GM23338 (cell line): Measurements from ENCODE around the gene TIMM21. TPM values are rescaled to one million over a fixed set of nuclear protein-coding genes. Genes with fewer than 3 reads are reported as not detected.

ENCODE experiments used
- ATAC-seq: fragments of 200-7000 bp; cut with Tn5 transposase; 3 replicates; pipeline ENCODE4 v1.9.1; 2020
- DNase-seq: peaks from one replicate; pipeline ENCODE4 v3.0.0-alpha.2; 2015; ENCODE audit warnings: low spot score
- H2AFZ ChIP-seq: fragments of 200-600 bp; sonication (generic); 2 replicates; pipeline ENCODE4 v1.8.0; 2016; ENCODE audit warnings: antibody characterized with exemption, mild to moderate bottlenecking, moderate library complexity
- H3F3A ChIP-seq: fragments of 200-600 bp; sonication (generic); replicated peaks from 2 replicates; pipeline ENCODE4 v1.8.0; 2017; ENCODE audit warnings: antibody characterized with exemption, mixed run types, low read depth
- H3K27ac ChIP-seq: fragments of 200-600 bp; sonication (generic); 2 replicates; pipeline ENCODE4 v1.6.1; 2016; ENCODE audit warnings: low read depth
- H3K27me3 ChIP-seq: fragments of 200-600 bp; sonication (generic); 2 replicates; pipeline ENCODE4 v1.8.0; 2016; ENCODE audit warnings: mild to moderate bottlenecking, mixed run types, moderate library complexity; ENCODE audit not compliant: insufficient read depth
- H3K36me3 ChIP-seq: fragments of 200-600 bp; sonication (generic); 2 replicates; pipeline ENCODE4 v1.8.0; 2016; ENCODE audit warnings: mild to moderate bottlenecking; ENCODE audit not compliant: insufficient read depth
- H3K4me1 ChIP-seq: fragments of 200-600 bp; sonication (generic); 2 replicates; pipeline ENCODE4 v1.8.0; 2016; ENCODE audit warnings: mild to moderate bottlenecking, moderate library complexity; ENCODE audit not compliant: insufficient read depth
- H3K4me2 ChIP-seq: fragments of 200-600 bp; sonication (generic); 2 replicates; pipeline ENCODE4 v1.7.1; 2017; ENCODE audit warnings: mixed run types
- H3K4me3 ChIP-seq: fragments of 200-600 bp; sonication (generic); 2 replicates; pipeline ENCODE4 v1.6.1; 2016; ENCODE audit warnings: mixed run types
- H3K79me2 ChIP-seq: fragments of 200-600 bp; sonication (generic); replicated peaks from 2 replicates; pipeline ENCODE4 v1.8.0; 2017; ENCODE audit warnings: mild to moderate bottlenecking; ENCODE audit not compliant: insufficient read depth
- H3K9me2 ChIP-seq: fragments of 200-600 bp; sonication (generic); 2 replicates; pipeline ENCODE4 v1.8.0; 2017; ENCODE audit not compliant: insufficient read depth
- H4K20me1 ChIP-seq: fragments of 200-600 bp; sonication (generic); replicated peaks from 2 replicates; pipeline ENCODE4 v1.8.0; 2017; ENCODE audit warnings: mild to moderate bottlenecking; ENCODE audit not compliant: insufficient read depth
- H3K27ac Mint-ChIP-seq: 2 replicates; pipeline ENCODE4 v1.8.0; 2020; ENCODE audit warnings: inconsistent platforms, mild to moderate bottlenecking, moderate library complexity, mixed read lengths
- H3K27me3 Mint-ChIP-seq: 3 replicates; pipeline ENCODE4 v1.8.0; 2022; ENCODE audit warnings: low read depth, mild to moderate bottlenecking, moderate library complexity, mixed read lengths, inconsistent platforms; ENCODE audit not compliant: insufficient read depth, poor library complexity
- H3K36me3 Mint-ChIP-seq: 3 replicates; pipeline ENCODE4 v1.8.0; 2021; ENCODE audit warnings: low read depth, mild to moderate bottlenecking, inconsistent platforms, moderate library complexity, mixed read lengths
- H3K4me1 Mint-ChIP-seq: 3 replicates; pipeline ENCODE4 v1.8.0; 2020; ENCODE audit warnings: mild to moderate bottlenecking, inconsistent platforms, mixed read lengths
- H3K4me3 Mint-ChIP-seq: 3 replicates; pipeline ENCODE4 v1.8.0; 2021; ENCODE audit warnings: moderate library complexity, mild to moderate bottlenecking, inconsistent platforms, mixed read lengths
- H3K9me3 Mint-ChIP-seq: 3 replicates; pipeline ENCODE4 v1.8.0; 2020; ENCODE audit warnings: moderate library complexity, mild to moderate bottlenecking, inconsistent platforms, mixed read lengths
- CREB1 ChIP-seq: fragments of 250-450 bp; sonication (Bioruptor Pico); IDR thresholded peaks from 2 replicates; pipeline ENCODE4 v1.5.0; 2020; ENCODE audit warnings: low read depth, mild to moderate bottlenecking, moderate library complexity
- EZH2 ChIP-seq: fragments of 200-600 bp; sonication (generic); IDR thresholded peaks from one replicate; pipeline ENCODE4 v1.8.0; 2017; ENCODE audit warnings: antibody characterized with exemption, mild to moderate bottlenecking, low read depth; ENCODE audit not compliant: unreplicated experiment
- EZH2phosphoT487 ChIP-seq: fragments of 200-600 bp; sonication (generic); IDR thresholded peaks from one replicate; pipeline ENCODE4 v1.8.1; 2018; ENCODE audit warnings: antibody characterized with exemption; ENCODE audit not compliant: unreplicated experiment
- JUNB ChIP-seq: IDR thresholded peaks from one replicate; pipeline ENCODE4 v1.6.1; 2016; ENCODE audit warnings: antibody characterized with exemption; ENCODE audit not compliant: unreplicated experiment
- NANOG ChIP-seq: IDR thresholded peaks from 2 replicates; pipeline ENCODE4 v1.6.1; 2016; ENCODE audit warnings: antibody characterized with exemption, borderline replicate concordance
- POLR2AphosphoS5 ChIP-seq: IDR thresholded peaks from 2 replicates; pipeline ENCODE4 v1.6.1; 2016; ENCODE audit warnings: antibody characterized with exemption, low read depth
- STAT1 ChIP-seq: IDR thresholded peaks from one replicate; pipeline ENCODE4 v1.6.1; 2016; ENCODE audit warnings: antibody characterized with exemption; ENCODE audit not compliant: unreplicated experiment
- ZNF114 ChIP-seq: fragments of 250-450 bp; sonication (Bioruptor Pico); IDR thresholded peaks from 2 replicates; pipeline ENCODE4 v1.5.0; 2020; ENCODE audit warnings: mild to moderate bottlenecking, moderate library complexity
- ZNF331 ChIP-seq: fragments of 250-450 bp; sonication (Bioruptor Pico); IDR thresholded peaks from 2 replicates; pipeline ENCODE4 v1.5.0; 2020; ENCODE audit warnings: low read depth, mild to moderate bottlenecking, moderate library complexity
- polyA plus RNA-seq: library from polyadenylated mRNA; unstranded; fragments of >200 nt; fragmentation: Nextera tagmentation; extraction: Ambion mirVana; gene quantifications from 2 replicates; pipeline ENCODE4 v1.2.1, GENCODE V29; 2016
- total RNA-seq: library from RNA; depleted of rRNA; stranded (reverse); fragments of >200 nt; shearing (Covaris generic); gene quantifications from 2 replicates; pipeline ENCODE4 v1.2.3, GENCODE V29; 2014
- TF ChIP-seq, protein P1 (sequence below), 2 experiments: fragments of 200-600 bp in 1 of 2; sonication (generic) in 1 of 2; conservative IDR thresholded peaks; 2 replicates each; pipeline versions ENCODE4 v1.5.1 to v1.6.1; 2016 to 2017; ENCODE audit warnings: antibody characterized with exemption in 2 of 2, low read depth in 2 of 2, mild to moderate bottlenecking in 2 of 2, moderate library complexity in 1 of 2
- TF ChIP-seq, protein P2 (sequence below): fragments of 250-450 bp; sonication (Bioruptor Pico); IDR thresholded peaks from 2 replicates; pipeline ENCODE4 v1.5.0; 2020; ENCODE audit warnings: mild to moderate bottlenecking, moderate library complexity
- TF ChIP-seq, protein P3 (sequence below): IDR thresholded peaks from 2 replicates; pipeline ENCODE4 v1.6.1; 2016; ENCODE audit warnings: antibody characterized with exemption
- TF ChIP-seq, protein P4 (sequence below): IDR thresholded peaks from one replicate; pipeline ENCODE4 v1.6.1; 2018; ENCODE audit warnings: antibody characterized with exemption; ENCODE audit not compliant: unreplicated experiment

The TIMM21 gene
- total and polyA plus RNA-seq, 2 experiments from 2014 or later: 49.2 to 97.6 TPM

DNA sequence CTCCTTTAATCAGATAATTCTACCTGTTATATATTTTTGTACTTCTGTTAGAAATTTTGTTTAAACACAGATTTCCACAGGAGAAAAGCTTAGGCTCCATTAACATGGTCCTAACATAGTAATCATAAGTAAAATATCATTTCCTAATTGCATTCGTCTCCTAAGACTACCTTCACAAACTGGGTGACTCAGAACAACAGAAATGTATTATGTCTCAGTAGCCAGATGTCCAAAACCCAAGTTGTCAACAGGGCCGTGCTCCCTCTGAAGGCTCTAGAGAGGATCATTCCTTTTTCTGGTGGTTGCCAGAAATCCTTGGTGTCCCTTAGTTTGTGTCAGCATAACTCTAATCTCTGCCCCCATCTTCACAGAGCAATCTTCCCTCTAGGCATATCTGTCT is 6.1 kb upstream of the TIMM21 start:
- Histone ChIP-seq H4K20me1 (no peaks in the 10 kb centered on the region), H3K36me3 (no peaks in the 10 kb centered on the region), H3K27ac (no peak overlapping the region), H3F3A (no peaks in the 10 kb centered on the region), H3K4me3 (no peak overlapping the region), H3K4me1 (no peaks in the 10 kb centered on the region), H3K27me3 (peaks cover 9% of the 10 kb centered on the region; the same call in 1 of the 2 replicates), H2AFZ (peak overlapping the region; percentile 43; the same call in 1 of the 2 replicates), H3K79me2 (no peaks in the 10 kb centered on the region), H3K4me2 (no peak overlapping the region), H3K9me2 (no peaks in the 10 kb centered on the region)
- DNase-seq (no peak), ATAC-seq (no peak)
- no peaks in the 10 kb centered on the region for H3K9me3 Mint-ChIP-seq
- peaks cover 13% of the 10 kb centered on the region for H3K4me1 Mint-ChIP-seq
- no peaks in the 10 kb centered on the region; the same call in 2 of the 3 replicates for H3K36me3 Mint-ChIP-seq
- H3K27ac Mint-ChIP-seq: no peak overlapping the region
- peaks cover 8% of the 10 kb centered on the region for H3K27me3 Mint-ChIP-seq
- H3K4me3 Mint-ChIP-seq: no peak overlapping the region
- no peak for TF ChIP-seq CREB1 (CRISPR knock-in tag)
- no peak for TF ChIP-seq EZH2phosphoT487
- TF ChIP-seq, protein P1, sequence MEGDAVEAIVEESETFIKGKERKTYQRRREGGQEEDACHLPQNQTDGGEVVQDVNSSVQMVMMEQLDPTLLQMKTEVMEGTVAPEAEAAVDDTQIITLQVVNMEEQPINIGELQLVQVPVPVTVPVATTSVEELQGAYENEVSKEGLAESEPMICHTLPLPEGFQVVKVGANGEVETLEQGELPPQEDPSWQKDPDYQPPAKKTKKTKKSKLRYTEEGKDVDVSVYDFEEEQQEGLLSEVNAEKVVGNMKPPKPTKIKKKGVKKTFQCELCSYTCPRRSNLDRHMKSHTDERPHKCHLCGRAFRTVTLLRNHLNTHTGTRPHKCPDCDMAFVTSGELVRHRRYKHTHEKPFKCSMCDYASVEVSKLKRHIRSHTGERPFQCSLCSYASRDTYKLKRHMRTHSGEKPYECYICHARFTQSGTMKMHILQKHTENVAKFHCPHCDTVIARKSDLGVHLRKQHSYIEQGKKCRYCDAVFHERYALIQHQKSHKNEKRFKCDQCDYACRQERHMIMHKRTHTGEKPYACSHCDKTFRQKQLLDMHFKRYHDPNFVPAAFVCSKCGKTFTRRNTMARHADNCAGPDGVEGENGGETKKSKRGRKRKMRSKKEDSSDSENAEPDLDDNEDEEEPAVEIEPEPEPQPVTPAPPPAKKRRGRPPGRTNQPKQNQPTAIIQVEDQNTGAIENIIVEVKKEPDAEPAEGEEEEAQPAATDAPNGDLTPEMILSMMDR (conservative IDR thresholded peaks at IDR 0.05; ENCODE audit: low read depth in 2 of 2): no peak
- TF ChIP-seq, protein P2, sequence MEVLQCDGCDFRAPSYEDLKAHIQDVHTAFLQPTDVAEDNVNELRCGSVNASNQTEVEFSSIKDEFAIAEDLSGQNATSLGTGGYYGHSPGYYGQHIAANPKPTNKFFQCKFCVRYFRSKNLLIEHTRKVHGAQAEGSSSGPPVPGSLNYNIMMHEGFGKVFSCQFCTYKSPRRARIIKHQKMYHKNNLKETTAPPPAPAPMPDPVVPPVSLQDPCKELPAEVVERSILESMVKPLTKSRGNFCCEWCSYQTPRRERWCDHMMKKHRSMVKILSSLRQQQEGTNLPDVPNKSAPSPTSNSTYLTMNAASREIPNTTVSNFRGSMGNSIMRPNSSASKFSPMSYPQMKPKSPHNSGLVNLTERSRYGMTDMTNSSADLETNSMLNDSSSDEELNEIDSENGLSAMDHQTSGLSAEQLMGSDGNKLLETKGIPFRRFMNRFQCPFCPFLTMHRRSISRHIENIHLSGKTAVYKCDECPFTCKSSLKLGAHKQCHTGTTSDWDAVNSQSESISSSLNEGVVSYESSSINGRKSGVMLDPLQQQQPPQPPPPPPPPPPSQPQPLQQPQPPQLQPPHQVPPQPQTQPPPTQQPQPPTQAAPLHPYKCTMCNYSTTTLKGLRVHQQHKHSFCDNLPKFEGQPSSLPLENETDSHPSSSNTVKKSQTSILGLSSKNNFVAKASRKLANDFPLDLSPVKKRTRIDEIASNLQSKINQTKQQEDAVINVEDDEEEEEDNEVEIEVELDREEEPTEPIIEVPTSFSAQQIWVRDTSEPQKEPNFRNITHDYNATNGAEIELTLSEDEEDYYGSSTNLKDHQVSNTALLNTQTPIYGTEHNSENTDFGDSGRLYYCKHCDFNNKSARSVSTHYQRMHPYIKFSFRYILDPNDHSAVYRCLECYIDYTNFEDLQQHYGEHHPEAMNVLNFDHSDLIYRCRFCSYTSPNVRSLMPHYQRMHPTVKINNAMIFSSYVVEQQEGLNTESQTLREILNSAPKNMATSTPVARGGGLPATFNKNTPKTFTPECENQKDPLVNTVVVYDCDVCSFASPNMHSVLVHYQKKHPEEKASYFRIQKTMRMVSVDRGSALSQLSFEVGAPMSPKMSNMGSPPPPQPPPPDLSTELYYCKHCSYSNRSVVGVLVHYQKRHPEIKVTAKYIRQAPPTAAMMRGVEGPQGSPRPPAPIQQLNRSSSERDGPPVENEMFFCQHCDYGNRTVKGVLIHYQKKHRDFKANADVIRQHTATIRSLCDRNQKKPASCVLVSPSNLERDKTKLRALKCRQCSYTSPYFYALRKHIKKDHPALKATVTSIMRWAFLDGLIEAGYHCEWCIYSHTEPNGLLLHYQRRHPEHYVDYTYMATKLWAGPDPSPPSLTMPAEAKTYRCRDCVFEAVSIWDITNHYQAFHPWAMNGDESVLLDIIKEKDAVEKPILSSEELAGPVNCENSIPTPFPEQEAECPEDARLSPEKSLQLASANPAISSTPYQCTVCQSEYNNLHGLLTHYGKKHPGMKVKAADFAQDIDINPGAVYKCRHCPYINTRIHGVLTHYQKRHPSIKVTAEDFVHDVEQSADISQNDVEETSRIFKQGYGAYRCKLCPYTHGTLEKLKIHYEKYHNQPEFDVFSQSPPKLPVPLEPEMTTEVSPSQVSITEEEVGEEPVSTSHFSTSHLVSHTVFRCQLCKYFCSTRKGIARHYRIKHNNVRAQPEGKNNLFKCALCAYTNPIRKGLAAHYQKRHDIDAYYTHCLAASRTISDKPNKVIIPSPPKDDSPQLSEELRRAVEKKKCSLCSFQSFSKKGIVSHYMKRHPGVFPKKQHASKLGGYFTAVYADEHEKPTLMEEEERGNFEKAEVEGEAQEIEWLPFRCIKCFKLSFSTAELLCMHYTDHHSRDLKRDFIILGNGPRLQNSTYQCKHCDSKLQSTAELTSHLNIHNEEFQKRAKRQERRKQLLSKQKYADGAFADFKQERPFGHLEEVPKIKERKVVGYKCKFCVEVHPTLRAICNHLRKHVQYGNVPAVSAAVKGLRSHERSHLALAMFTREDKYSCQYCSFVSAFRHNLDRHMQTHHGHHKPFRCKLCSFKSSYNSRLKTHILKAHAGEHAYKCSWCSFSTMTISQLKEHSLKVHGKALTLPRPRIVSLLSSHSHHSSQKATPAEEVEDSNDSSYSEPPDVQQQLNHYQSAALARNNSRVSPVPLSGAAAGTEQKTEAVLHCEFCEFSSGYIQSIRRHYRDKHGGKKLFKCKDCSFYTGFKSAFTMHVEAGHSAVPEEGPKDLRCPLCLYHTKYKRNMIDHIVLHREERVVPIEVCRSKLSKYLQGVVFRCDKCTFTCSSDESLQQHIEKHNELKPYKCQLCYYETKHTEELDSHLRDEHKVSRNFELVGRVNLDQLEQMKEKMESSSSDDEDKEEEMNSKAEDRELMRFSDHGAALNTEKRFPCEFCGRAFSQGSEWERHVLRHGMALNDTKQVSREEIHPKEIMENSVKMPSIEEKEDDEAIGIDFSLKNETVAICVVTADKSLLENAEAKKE (CRISPR knock-in tag): no peak
- no peak for TF ChIP-seq EZH2
- TF ChIP-seq, protein P3, sequence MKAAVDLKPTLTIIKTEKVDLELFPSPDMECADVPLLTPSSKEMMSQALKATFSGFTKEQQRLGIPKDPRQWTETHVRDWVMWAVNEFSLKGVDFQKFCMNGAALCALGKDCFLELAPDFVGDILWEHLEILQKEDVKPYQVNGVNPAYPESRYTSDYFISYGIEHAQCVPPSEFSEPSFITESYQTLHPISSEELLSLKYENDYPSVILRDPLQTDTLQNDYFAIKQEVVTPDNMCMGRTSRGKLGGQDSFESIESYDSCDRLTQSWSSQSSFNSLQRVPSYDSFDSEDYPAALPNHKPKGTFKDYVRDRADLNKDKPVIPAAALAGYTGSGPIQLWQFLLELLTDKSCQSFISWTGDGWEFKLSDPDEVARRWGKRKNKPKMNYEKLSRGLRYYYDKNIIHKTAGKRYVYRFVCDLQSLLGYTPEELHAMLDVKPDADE: no peak
- TF ChIP-seq POLR2AphosphoS5: no peak
- TF ChIP-seq, protein P4, sequence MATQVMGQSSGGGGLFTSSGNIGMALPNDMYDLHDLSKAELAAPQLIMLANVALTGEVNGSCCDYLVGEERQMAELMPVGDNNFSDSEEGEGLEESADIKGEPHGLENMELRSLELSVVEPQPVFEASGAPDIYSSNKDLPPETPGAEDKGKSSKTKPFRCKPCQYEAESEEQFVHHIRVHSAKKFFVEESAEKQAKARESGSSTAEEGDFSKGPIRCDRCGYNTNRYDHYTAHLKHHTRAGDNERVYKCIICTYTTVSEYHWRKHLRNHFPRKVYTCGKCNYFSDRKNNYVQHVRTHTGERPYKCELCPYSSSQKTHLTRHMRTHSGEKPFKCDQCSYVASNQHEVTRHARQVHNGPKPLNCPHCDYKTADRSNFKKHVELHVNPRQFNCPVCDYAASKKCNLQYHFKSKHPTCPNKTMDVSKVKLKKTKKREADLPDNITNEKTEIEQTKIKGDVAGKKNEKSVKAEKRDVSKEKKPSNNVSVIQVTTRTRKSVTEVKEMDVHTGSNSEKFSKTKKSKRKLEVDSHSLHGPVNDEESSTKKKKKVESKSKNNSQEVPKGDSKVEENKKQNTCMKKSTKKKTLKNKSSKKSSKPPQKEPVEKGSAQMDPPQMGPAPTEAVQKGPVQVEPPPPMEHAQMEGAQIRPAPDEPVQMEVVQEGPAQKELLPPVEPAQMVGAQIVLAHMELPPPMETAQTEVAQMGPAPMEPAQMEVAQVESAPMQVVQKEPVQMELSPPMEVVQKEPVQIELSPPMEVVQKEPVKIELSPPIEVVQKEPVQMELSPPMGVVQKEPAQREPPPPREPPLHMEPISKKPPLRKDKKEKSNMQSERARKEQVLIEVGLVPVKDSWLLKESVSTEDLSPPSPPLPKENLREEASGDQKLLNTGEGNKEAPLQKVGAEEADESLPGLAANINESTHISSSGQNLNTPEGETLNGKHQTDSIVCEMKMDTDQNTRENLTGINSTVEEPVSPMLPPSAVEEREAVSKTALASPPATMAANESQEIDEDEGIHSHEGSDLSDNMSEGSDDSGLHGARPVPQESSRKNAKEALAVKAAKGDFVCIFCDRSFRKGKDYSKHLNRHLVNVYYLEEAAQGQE: no peak
- no peak for TF ChIP-seq ZNF114 (CRISPR knock-in tag)
- TF ChIP-seq STAT1: no peak
- no peak for TF ChIP-seq NANOG
- TF ChIP-seq JUNB: no peak
- TF ChIP-seq ZNF331 (CRISPR knock-in tag): no peak
